Measurements from ENCODE around the gene ESRRA.

ESRRA gene

DNA sequence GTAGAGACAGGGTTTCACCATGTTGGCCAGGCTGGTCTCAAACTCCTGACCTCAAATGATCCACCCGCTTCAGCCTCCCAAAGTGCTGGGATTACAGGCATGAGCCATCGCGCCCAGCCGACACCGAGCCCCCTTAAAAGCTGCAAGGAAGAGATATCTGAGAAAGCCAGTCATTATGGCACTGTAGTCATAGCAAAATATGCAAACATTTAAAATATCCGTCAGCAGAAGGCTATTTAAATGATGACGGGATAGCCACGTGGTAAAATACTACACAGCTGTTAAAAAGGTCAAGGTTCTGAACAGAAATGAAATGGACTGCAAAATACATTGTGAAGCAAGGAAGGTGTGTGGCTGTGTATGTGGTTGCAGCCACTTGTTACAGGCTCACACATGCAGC lies 28.2 kb downstream of the ESRRA start:
- no CpG with 5 or more reads among the region's 8 CpGs for WGBS (ENCODE audit: insufficient coverage, insufficient read length)

GRCh38 chr11:64334764-64335735 lies 29.7 kb downstream of the ESRRA start:
- H3K9me3 ChIP-seq (ENCODE audit: control insufficient read depth, insufficient read depth, low read length) = no peaks in the 10 kb centered on the region

More for the DNA sequence above, 28.2 kb downstream of the ESRRA start:
- no peaks in the 10 kb centered on the region for H3K9me3 ChIP-seq (ENCODE audit: control insufficient read depth, insufficient read depth, low read length)
- no peak overlapping the region for H3K4me3 ChIP-seq (ENCODE audit: low read length)
- no peaks in the 10 kb centered on the region for H3K36me3 ChIP-seq (ENCODE audit: control insufficient read depth, insufficient read depth, low read length)
- DNase-seq (ENCODE audit: low read depth, low spot score) = no peak
- no peak overlapping the region for H3K27ac ChIP-seq (ENCODE audit: low read length)
- peaks cover 3% of the 10 kb centered on the region; the same call in 1 of the 2 replicates for H3K4me1 ChIP-seq (ENCODE audit: control insufficient read depth, insufficient read depth, low read length)
- H3K27me3 ChIP-seq (ENCODE audit: control insufficient read depth, insufficient read depth, low read length) = no peaks in the 10 kb centered on the region

GRCh38 chr11:64337538-64338249 lies 32.4 kb downstream of the ESRRA start:
- Histone ChIP-seq H3K9me3 (ENCODE audit: control insufficient read depth, insufficient read depth, low read length) (no peaks in the 10 kb centered on the region), H3K27ac (ENCODE audit: low read length) (no peak overlapping the region), H3K36me3 (ENCODE audit: control insufficient read depth, insufficient read depth, low read length) (no peaks in the 10 kb centered on the region), H3K27me3 (ENCODE audit: control insufficient read depth, insufficient read depth, low read length) (no peaks in the 10 kb centered on the region), H3K4me3 (ENCODE audit: low read length) (no peak overlapping the region), H3K4me1 (ENCODE audit: control insufficient read depth, insufficient read depth, low read length) (peaks cover 6% of the 10 kb centered on the region)
- no CpG with 5 or more reads among the region's 8 CpGs for WGBS (ENCODE audit: insufficient coverage, insufficient read length)
- DNase-seq (ENCODE audit: low read depth, low spot score) = no peak

More at GRCh38 chr11:64334764-64335735, 29.7 kb downstream of the ESRRA start:
- no CpG with 5 or more reads among the region's 13 CpGs for WGBS (ENCODE audit: insufficient coverage, insufficient read length)
- no peak overlapping the region for H3K27ac ChIP-seq (ENCODE audit: low read length)
- no peaks in the 10 kb centered on the region for H3K27me3 ChIP-seq (ENCODE audit: control insufficient read depth, insufficient read depth, low read length)
- no peak overlapping the region for H3K4me3 ChIP-seq (ENCODE audit: low read length)
- peaks cover 3% of the 10 kb centered on the region for H3K4me1 ChIP-seq (ENCODE audit: control insufficient read depth, insufficient read depth, low read length)
- DNase-seq (ENCODE audit: low read depth, low spot score) = no peak
- H3K36me3 ChIP-seq (ENCODE audit: control insufficient read depth, insufficient read depth, low read length) = no peaks in the 10 kb centered on the region

- DNase-seq (ENCODE audit: low read depth, low spot score) = no peak
- Histone ChIP-seq H3K4me1 (ENCODE audit: control insufficient read depth, insufficient read depth, low read length) (peaks cover 8% of the 10 kb centered on the region), H3K27ac (ENCODE audit: low read length) (no peak overlapping the region), H3K27me3 (ENCODE audit: control insufficient read depth, insufficient read depth, low read length) (no peaks in the 10 kb centered on the region), H3K4me3 (ENCODE audit: low read length) (no peak overlapping the region), H3K9me3 (ENCODE audit: control insufficient read depth, insufficient read depth, low read length) (no peaks in the 10 kb centered on the region), H3K36me3 (ENCODE audit: control insufficient read depth, insufficient read depth, low read length) (no peaks in the 10 kb centered on the region)
- WGBS (ENCODE audit: insufficient coverage, insufficient read length) = no CpG with 5 or more reads among the region's 8 CpGs
These were observed 33.4 kb downstream of the ESRRA start for GRCh38 chr11:64338716-64339115.

DNA sequence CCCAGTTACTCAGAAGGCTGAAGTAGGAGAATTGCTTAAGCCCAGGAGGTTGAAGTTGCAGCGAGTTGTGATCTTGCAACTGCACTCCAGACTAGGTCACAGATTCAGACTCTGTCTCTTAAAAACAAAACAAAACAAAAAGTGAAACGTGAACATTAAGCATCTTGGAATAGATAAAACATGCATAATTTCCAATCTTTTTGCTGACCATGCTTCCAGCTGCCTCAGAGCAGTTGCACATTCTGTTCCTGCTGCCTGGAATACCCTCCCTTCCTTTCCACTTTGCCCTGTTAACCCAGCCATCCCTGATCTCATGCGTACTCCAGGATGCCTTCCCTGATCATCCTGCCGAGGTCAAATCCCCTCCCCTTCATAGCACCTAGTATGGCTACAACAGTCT lies 34.0 kb downstream of the ESRRA start:
- Histone ChIP-seq H3K36me3 (ENCODE audit: control insufficient read depth, insufficient read depth, low read length) (no peaks in the 10 kb centered on the region), H3K27ac (ENCODE audit: low read length) (no peak overlapping the region), H3K4me1 (ENCODE audit: control insufficient read depth, insufficient read depth, low read length) (peaks cover 8% of the 10 kb centered on the region), H3K9me3 (ENCODE audit: control insufficient read depth, insufficient read depth, low read length) (no peaks in the 10 kb centered on the region), H3K27me3 (ENCODE audit: control insufficient read depth, insufficient read depth, low read length) (no peaks in the 10 kb centered on the region), H3K4me3 (ENCODE audit: low read length) (no peak overlapping the region)
- DNase-seq (ENCODE audit: low read depth, low spot score) = no peak
- no CpG with 5 or more reads among the region's 4 CpGs for WGBS (ENCODE audit: insufficient coverage, insufficient read length)

- H3K9me3 ChIP-seq (ENCODE audit: control insufficient read depth, insufficient read depth, low read length) = no peaks in the 10 kb centered on the region
- H3K36me3 ChIP-seq (ENCODE audit: control insufficient read depth, insufficient read depth, low read length) = no peaks in the 10 kb centered on the region
- WGBS (ENCODE audit: insufficient coverage, insufficient read length) = no CpG with 5 or more reads among the region's 16 CpGs
- peaks cover 8% of the 10 kb centered on the region for H3K4me1 ChIP-seq (ENCODE audit: control insufficient read depth, insufficient read depth, low read length)
- DNase-seq (ENCODE audit: low read depth, low spot score) = no peak
- peak within 1 kb of the TSS; percentile 43; the same call in 1 of the 2 replicates for H3K4me3 ChIP-seq (ENCODE audit: low read length)
- no peaks in the 10 kb centered on the region for H3K27me3 ChIP-seq (ENCODE audit: control insufficient read depth, insufficient read depth, low read length)
- H3K27ac ChIP-seq (ENCODE audit: low read length) = no peak within 1 kb of the TSS
These were observed 34.6 kb downstream of the ESRRA start, which contains the start of gene CCDC88B for GRCh38 chr11:64339754-64340408. TSS of gene CCDC88B (plus strand) at chr11:64340204. CDS start at chr11:64340267, 63 bp downstream.

DNA sequence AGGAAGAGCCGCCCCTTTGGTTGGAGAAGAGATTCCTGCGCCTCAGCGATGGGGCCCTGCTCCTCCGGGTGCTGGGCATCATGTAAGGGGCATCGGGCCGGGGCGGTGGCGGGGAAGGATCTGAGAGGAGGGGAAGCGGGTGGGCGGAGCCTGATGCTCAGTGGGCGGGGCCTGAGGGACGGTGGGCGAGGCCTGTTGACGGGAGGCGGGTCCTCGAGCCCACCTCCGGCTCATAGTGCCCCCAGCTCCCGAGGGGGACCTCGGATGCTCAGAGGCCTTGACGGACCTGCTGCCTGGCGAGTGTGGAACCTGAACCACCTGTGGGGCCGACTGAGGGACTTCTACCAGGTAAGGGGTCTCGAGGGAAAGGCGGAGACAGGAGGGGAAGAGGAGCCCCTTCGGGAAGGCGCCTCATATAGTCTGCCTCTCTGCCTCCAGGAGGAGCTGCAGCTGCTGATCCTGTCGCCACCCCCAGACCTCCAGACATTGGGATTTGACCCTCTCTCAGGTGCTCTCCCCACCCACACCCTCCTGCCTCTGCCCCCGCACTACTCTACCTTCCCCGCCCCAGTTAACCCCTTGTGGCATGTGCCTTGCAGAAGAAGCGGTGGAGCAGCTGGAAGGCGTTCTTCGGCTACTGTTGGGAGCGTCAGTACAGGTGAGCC lies 35.5 kb downstream of the ESRRA start:
- Histone ChIP-seq H3K36me3 (ENCODE audit: control insufficient read depth, insufficient read depth, low read length) (no peaks in the 10 kb centered on the region), H3K9me3 (ENCODE audit: control insufficient read depth, insufficient read depth, low read length) (no peaks in the 10 kb centered on the region), H3K27me3 (ENCODE audit: control insufficient read depth, insufficient read depth, low read length) (no peaks in the 10 kb centered on the region), H3K4me3 (ENCODE audit: low read length) (peak overlapping the region; percentile 43; the same call in 1 of the 2 replicates), H3K27ac (ENCODE audit: low read length) (no peak overlapping the region), H3K4me1 (ENCODE audit: control insufficient read depth, insufficient read depth, low read length) (peaks cover 8% of the 10 kb centered on the region)
- whole genome bisulfite sequencing (ENCODE audit: insufficient coverage, insufficient read length) = no CpG with 5 or more reads among the region's 33 CpGs
- DNase-seq (ENCODE audit: low read depth, low spot score) = no peak

DNA sequence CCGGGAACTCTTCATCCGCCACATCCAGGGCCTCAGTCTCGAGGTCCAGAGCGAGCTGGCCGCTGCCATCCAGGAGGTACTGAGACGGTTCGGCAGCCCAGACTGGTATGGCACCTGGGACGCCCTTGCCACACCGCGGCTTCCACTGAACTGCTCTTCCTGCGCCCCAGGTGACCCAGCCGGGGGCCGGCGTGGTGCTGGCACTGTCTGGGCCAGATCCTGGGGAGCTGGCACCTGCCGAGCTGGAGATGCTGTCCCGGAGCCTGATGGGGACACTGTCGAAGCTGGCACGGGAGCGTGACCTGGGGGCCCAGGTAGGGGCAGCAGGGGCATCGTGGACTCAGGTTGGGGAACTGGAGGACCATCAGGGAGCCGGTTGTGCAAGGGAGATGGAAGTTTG lies 36.1 kb downstream of the ESRRA start:
- H3K4me1 ChIP-seq (ENCODE audit: control insufficient read depth, insufficient read depth, low read length) = peaks cover 8% of the 10 kb centered on the region
- no peaks in the 10 kb centered on the region for H3K9me3 ChIP-seq (ENCODE audit: control insufficient read depth, insufficient read depth, low read length)
- H3K36me3 ChIP-seq (ENCODE audit: control insufficient read depth, insufficient read depth, low read length) = no peaks in the 10 kb centered on the region
- no peak overlapping the region for H3K27ac ChIP-seq (ENCODE audit: low read length)
- no peak for DNase-seq (ENCODE audit: low read depth, low spot score)
- no peak overlapping the region; the same call in 1 of the 2 replicates for H3K4me3 ChIP-seq (ENCODE audit: low read length)
- no CpG with 5 or more reads among the region's 21 CpGs for WGBS (ENCODE audit: insufficient coverage, insufficient read length)
- no peaks in the 10 kb centered on the region for H3K27me3 ChIP-seq (ENCODE audit: control insufficient read depth, insufficient read depth, low read length)

- Histone ChIP-seq H3K27me3 (ENCODE audit: control insufficient read depth, insufficient read depth, low read length) (no peaks in the 10 kb centered on the region), H3K9me3 (ENCODE audit: control insufficient read depth, insufficient read depth, low read length) (no peaks in the 10 kb centered on the region), H3K36me3 (ENCODE audit: control insufficient read depth, insufficient read depth, low read length) (no peaks in the 10 kb centered on the region), H3K27ac (ENCODE audit: low read length) (no peak overlapping the region), H3K4me1 (ENCODE audit: control insufficient read depth, insufficient read depth, low read length) (peaks cover 8% of the 10 kb centered on the region), H3K4me3 (ENCODE audit: low read length) (peak overlapping the region; percentile 35; the same call in 1 of the 2 replicates)
- no peak for DNase-seq (ENCODE audit: low read depth, low spot score)
- no CpG with 5 or more reads among the region's 55 CpGs for WGBS (ENCODE audit: insufficient coverage, insufficient read length)
These were observed 36.8 kb downstream of the ESRRA start for GRCh38 chr11:64341851-64342791.
